Smooth muscle cell (in vitro differentiated cells): ENCODE results near the gene DBH. TPM values are rescaled to one million over a fixed set of nuclear protein-coding genes. Genes with fewer than 3 reads are reported as not detected.

Source experiments
- DNase-seq: peaks from one replicate; lab custom pipeline; 2025; ENCODE audit not compliant: unreplicated experiment; lab: John Stamatoyannopoulos, UW
- H2AFZ ChIP-seq: fragments of 200-600 bp; sonication (generic); 2 replicates; pipeline ENCODE4 v1.6.0; 2016; ENCODE audit warnings: antibody characterized with exemption, low read depth, mild to moderate bottlenecking
- H3F3A ChIP-seq: fragments of 200-600 bp; sonication (generic); 2 replicates; pipeline ENCODE4 v1.6.0; 2017; ENCODE audit warnings: antibody characterized with exemption, low read depth
- H3K27ac ChIP-seq: fragments of 200-600 bp; sonication (generic); 2 replicates; pipeline ENCODE4 v1.5.1; 2016; ENCODE audit warnings: low read depth, mild to moderate bottlenecking
- H3K27me3 ChIP-seq: fragments of 200-600 bp; sonication (generic); 2 replicates; pipeline ENCODE4 v1.6.1; 2016; ENCODE audit warnings: low read depth, mild to moderate bottlenecking
- H3K36me3 ChIP-seq: fragments of 200-600 bp; sonication (generic); 2 replicates; pipeline ENCODE4 v1.5.1; 2016; ENCODE audit warnings: low read depth
- H3K4me1 ChIP-seq: fragments of 200-600 bp; sonication (generic); 2 replicates; pipeline ENCODE4 v1.5.1; 2016; ENCODE audit warnings: low read depth
- H3K4me2 ChIP-seq: fragments of 200-600 bp; sonication (generic); 2 replicates; pipeline ENCODE4 v1.6.0; 2016; ENCODE audit warnings: mild to moderate bottlenecking
- H3K4me3 ChIP-seq: fragments of 200-600 bp; sonication (generic); 2 replicates; pipeline ENCODE4 v1.5.1; 2016; ENCODE audit warnings: mild to moderate bottlenecking
- H3K79me2 ChIP-seq: fragments of 200-600 bp; sonication (generic); 2 replicates; pipeline ENCODE4 v1.6.0; 2016; ENCODE audit warnings: low read depth, mild to moderate bottlenecking
- H3K9ac ChIP-seq: fragments of 200-600 bp; sonication (generic); 2 replicates; pipeline ENCODE4 v1.6.0; 2016; ENCODE audit warnings: low read depth
- H3K9me3 ChIP-seq: fragments of 200-600 bp; sonication (generic); replicated peaks from 2 replicates; pipeline ENCODE4 v1.5.1; 2016; ENCODE audit warnings: low read depth
- H4K20me1 ChIP-seq: fragments of 200-600 bp; sonication (generic); 2 replicates; pipeline ENCODE4 v1.6.0; 2016; ENCODE audit warnings: low read depth
- WGBS: methylation state at CpG from one replicate; pipeline ENCODE4 v1.1.7; 2016; ENCODE audit warnings: low lambda C conversion rate; 5-methylcytosine and 5-hydroxymethylcytosine counted together
- polyA plus RNA-seq: library from polyadenylated mRNA; unstranded; fragments of >200 nt; fragmentation: Nextera tagmentation; extraction: Ambion mirVana; gene quantifications from 2 replicates; pipeline ENCODE4 v1.2.1, GENCODE V29; 2016
- total RNA-seq: library from RNA; depleted of rRNA; stranded (reverse); fragments of >200 nt; gene quantifications from 2 replicates; pipeline ENCODE4 v1.2.3, GENCODE V29; 2014
- TF ChIP-seq, protein P1 (sequence below): fragments of 200-600 bp; sonication (generic); IDR thresholded peaks from 2 replicates; pipeline ENCODE4 v1.5.1; 2017; ENCODE audit warnings: borderline replicate concordance, mild to moderate bottlenecking, antibody characterized with exemption; ENCODE audit not compliant: insufficient read depth, poor library complexity, severe bottlenecking

Gene DBH
- total and polyA plus RNA-seq, 2 experiments from 2014 or later: 0.22 TPM; not detected in 1

DNA sequence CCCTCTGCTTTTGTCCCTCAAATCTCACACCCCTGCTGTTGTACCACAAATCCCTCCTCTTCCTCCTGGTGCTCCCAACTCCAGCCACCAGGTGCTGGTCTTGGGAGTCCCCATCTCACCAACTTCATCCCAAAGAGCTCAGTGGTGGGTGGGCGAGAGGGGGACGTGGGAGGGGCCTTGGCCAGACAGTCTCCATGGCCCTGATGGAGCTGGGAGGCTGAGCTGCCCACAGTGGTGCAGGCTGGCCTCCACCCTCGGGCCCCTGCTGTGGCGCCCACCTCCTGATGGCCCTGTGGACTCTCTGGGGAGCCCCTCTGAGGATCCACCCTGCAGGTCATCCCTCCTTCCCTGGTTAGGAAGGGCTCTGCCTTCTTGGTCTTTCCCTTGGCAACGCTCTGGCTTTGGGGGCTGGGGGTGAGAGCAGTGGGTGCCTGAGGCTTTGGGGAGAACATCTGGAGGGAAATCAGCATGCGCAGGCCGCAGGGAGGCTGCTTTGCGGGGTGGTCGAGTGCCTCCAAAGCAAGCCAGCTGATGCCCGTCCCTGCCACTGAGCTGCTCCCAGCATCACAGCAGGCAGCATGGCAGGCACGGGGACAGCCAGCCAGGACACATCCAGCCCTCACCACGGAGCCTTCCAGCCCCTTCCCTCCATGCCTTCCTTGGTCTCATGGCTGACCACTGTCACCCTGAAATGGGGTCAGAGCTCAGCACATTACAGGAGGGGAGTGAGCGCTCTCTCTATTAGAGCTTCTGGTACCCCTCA is 19.3 kb upstream of the DBH start:
- no peak overlapping the region for H3K4me3 ChIP-seq
- WGBS: 92% methylated on average over 13 of the region's 13 CpGs
- no peaks in the 10 kb centered on the region for H3K79me2 ChIP-seq
- H3K4me1 ChIP-seq: no peaks in the 10 kb centered on the region
- H3K27ac ChIP-seq: no peak overlapping the region
- no peak for DNase-seq
- no peaks in the 10 kb centered on the region for H4K20me1 ChIP-seq
- no peaks in the 10 kb centered on the region for H3K9me3 ChIP-seq
- H2AFZ ChIP-seq: no peak overlapping the region
- H3F3A ChIP-seq: no peaks in the 10 kb centered on the region
- peaks cover 18% of the 10 kb centered on the region for H3K27me3 ChIP-seq
- no peak overlapping the region for H3K9ac ChIP-seq
- no peaks in the 10 kb centered on the region for H3K36me3 ChIP-seq
- H3K4me2 ChIP-seq: no peak overlapping the region
- TF ChIP-seq, protein P1, sequence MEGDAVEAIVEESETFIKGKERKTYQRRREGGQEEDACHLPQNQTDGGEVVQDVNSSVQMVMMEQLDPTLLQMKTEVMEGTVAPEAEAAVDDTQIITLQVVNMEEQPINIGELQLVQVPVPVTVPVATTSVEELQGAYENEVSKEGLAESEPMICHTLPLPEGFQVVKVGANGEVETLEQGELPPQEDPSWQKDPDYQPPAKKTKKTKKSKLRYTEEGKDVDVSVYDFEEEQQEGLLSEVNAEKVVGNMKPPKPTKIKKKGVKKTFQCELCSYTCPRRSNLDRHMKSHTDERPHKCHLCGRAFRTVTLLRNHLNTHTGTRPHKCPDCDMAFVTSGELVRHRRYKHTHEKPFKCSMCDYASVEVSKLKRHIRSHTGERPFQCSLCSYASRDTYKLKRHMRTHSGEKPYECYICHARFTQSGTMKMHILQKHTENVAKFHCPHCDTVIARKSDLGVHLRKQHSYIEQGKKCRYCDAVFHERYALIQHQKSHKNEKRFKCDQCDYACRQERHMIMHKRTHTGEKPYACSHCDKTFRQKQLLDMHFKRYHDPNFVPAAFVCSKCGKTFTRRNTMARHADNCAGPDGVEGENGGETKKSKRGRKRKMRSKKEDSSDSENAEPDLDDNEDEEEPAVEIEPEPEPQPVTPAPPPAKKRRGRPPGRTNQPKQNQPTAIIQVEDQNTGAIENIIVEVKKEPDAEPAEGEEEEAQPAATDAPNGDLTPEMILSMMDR: no peak

DNA sequence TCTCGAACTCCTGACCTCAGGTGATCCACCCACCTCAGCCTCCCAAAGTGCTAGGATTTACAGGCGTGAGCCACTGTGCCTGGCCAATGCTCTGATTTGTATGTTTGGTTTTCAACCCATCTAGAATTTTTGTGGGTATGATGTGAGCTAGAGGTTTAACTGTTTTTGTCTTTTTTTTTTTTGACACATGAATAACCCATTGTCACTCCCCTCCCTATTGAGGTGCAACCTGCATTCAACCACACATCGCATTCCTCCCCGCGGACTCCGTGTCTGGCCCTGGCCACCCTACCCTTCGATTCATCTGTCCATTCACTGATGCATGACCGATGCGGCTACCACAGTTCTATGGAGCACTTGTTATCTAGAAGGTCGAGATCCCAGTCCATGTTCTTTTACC is 17.4 kb upstream of the DBH start:
- no peak overlapping the region for H3K27ac ChIP-seq
- H3K79me2 ChIP-seq: no peaks in the 10 kb centered on the region
- H3K4me3 ChIP-seq: no peak overlapping the region
- WGBS: 91% methylated on average over 10 of the region's 10 CpGs
- TF ChIP-seq, protein P1: no peak
- H4K20me1 ChIP-seq: no peaks in the 10 kb centered on the region
- no peaks in the 10 kb centered on the region for H3K9me3 ChIP-seq
- H3K4me2 ChIP-seq: no peak overlapping the region
- H3K4me1 ChIP-seq: no peaks in the 10 kb centered on the region
- H3K36me3 ChIP-seq: no peaks in the 10 kb centered on the region
- no peak overlapping the region for H3K9ac ChIP-seq
- H3F3A ChIP-seq: no peaks in the 10 kb centered on the region
- DNase-seq: no peak
- H3K27me3 ChIP-seq: peaks cover 16% of the 10 kb centered on the region
- H2AFZ ChIP-seq: no peak overlapping the region

DNA sequence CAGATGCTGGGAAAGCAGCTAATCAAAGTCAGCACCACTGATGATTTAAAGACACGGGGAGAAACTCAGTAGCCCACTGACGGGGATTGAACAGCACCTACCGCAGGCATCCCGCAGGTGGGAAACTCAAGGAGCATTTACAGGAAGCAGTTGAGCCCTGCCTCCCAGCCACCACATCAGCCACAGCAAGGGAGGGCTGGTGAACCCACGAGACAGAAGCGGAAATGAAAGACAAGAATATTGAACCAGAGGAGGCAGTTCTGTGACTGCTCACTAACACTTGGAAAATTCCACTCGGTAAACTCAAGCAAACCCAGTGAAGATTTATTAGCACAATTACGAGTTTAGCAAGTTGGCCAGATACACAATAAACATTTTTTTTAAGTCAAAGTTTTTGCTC is 16.4 kb upstream of the DBH start:
- H3K4me1 ChIP-seq: no peaks in the 10 kb centered on the region
- H2AFZ ChIP-seq: no peak overlapping the region
- no peaks in the 10 kb centered on the region for H3F3A ChIP-seq
- no peak for DNase-seq
- 46% methylated on average over 8 of the region's 8 CpGs for WGBS
- no peak overlapping the region for H3K27ac ChIP-seq
- no peaks in the 10 kb centered on the region for H3K9me3 ChIP-seq
- no peak overlapping the region for H3K4me2 ChIP-seq
- no peaks in the 10 kb centered on the region for H3K79me2 ChIP-seq
- TF ChIP-seq, protein P1: no peak
- no peaks in the 10 kb centered on the region for H4K20me1 ChIP-seq
- H3K27me3 ChIP-seq: peaks cover 9% of the 10 kb centered on the region
- H3K9ac ChIP-seq: no peak overlapping the region
- H3K36me3 ChIP-seq: no peaks in the 10 kb centered on the region
- no peak overlapping the region for H3K4me3 ChIP-seq
